HepG2 (cell line): ENCODE data around the gene MCMBP. TPM values are rescaled to one million over a fixed set of nuclear protein-coding genes. Genes with fewer than 3 reads are reported as not detected.

ENCODE experiments used
- DBP ChIP-seq: sonication (generic); formaldehyde crosslinking; IDR thresholded peaks from 2 replicates; pipeline ENCODE4 v1.4.0; 2020; ENCODE audit warnings: missing genetic modification reagents; ENCODE audit errors: not compliant biosample characterization
- DMAP1 ChIP-seq: IDR thresholded peaks from 2 replicates; pipeline ENCODE4 v1.6.1; 2016
- ELK4 ChIP-seq: sonication (generic); formaldehyde crosslinking; IDR thresholded peaks from 2 replicates; pipeline ENCODE4 v1.9.0; 2021; ENCODE audit warnings: missing genetic modification reagents, borderline replicate concordance
- ETS1 ChIP-seq: sonication (generic); formaldehyde crosslinking; IDR thresholded peaks from 2 replicates; pipeline ENCODE4 v1.4.0; 2020; ENCODE audit warnings: missing genetic modification reagents
- FOXA3 ChIP-seq: IDR thresholded peaks from 2 replicates; pipeline ENCODE4 v1.6.1; 2016; ENCODE audit warnings: missing genetic modification reagents, missing compliant biosample characterization
- FOXC1 ChIP-seq: sonication (generic); formaldehyde crosslinking; IDR thresholded peaks from 2 replicates; pipeline ENCODE4 v1.8.0; 2022; ENCODE audit warnings: mild to moderate bottlenecking, missing genetic modification reagents, borderline replicate concordance
- HOMEZ ChIP-seq: IDR thresholded peaks from 2 replicates; pipeline ENCODE4 v1.6.1; 2016; ENCODE audit warnings: low read depth
- HOXA7 ChIP-seq: sonication (generic); formaldehyde crosslinking; IDR thresholded peaks from 2 replicates; pipeline ENCODE4 v1.8.1; 2022; ENCODE audit warnings: mild to moderate bottlenecking, missing genetic modification reagents, moderate library complexity
- KAT8 ChIP-seq: IDR thresholded peaks from 2 replicates; pipeline ENCODE4 v1.6.1; 2016; ENCODE audit warnings: missing genetic modification reagents, missing compliant biosample characterization
- MED1 ChIP-seq: sonication (generic); formaldehyde crosslinking; IDR thresholded peaks from 2 replicates; pipeline ENCODE4 v1.4.0; 2020; ENCODE audit warnings: missing genetic modification reagents
- PAXIP1 ChIP-seq: sonication (generic); formaldehyde crosslinking; conservative IDR thresholded peaks from 2 replicates; pipeline ENCODE4 v1.4.0; 2020; ENCODE audit warnings: mild to moderate bottlenecking, missing genetic modification reagents, moderate library complexity
- PHF5A ChIP-seq: IDR thresholded peaks from one replicate; pipeline ENCODE4 v1.6.1; 2018; ENCODE audit warnings: low read depth, missing genetic modification reagents; ENCODE audit not compliant: unreplicated experiment
- PITX1 ChIP-seq: sonication (generic); formaldehyde crosslinking; IDR thresholded peaks from 2 replicates; pipeline ENCODE4 v1.5.1; 2020; ENCODE audit warnings: mild to moderate bottlenecking, missing genetic modification reagents
- SOX5 ChIP-seq: IDR thresholded peaks from 2 replicates; pipeline ENCODE4 v1.6.1; 2016; ENCODE audit warnings: borderline replicate concordance
- YEATS2 ChIP-seq: sonication (generic); formaldehyde crosslinking; IDR thresholded peaks from 2 replicates; pipeline ENCODE4 v1.4.0; 2020; ENCODE audit warnings: missing genetic modification reagents, borderline replicate concordance
- ZEB1 ChIP-seq: IDR thresholded peaks from 2 replicates; pipeline ENCODE4 v1.6.1; 2012; ENCODE audit warnings: mild to moderate bottlenecking, low read depth, inconsistent platforms; ENCODE audit not compliant: insufficient replicate concordance
- ZFAT ChIP-seq: sonication (generic); formaldehyde crosslinking; conservative IDR thresholded peaks from 2 replicates; pipeline ENCODE4 v1.8.1; 2023; ENCODE audit warnings: missing genetic modification reagents, inconsistent platforms
- ZNF234 ChIP-seq: sonication (generic); formaldehyde crosslinking; conservative IDR thresholded peaks from 2 replicates; pipeline ENCODE4 v1.5.1; 2020; ENCODE audit warnings: mild to moderate bottlenecking, missing genetic modification reagents
- ZNF292 ChIP-seq: sonication (generic); formaldehyde crosslinking; IDR thresholded peaks from 2 replicates; pipeline ENCODE4 v1.8.1; 2022; ENCODE audit warnings: mild to moderate bottlenecking, low read depth, missing genetic modification reagents, borderline replicate concordance
- ZNF432 ChIP-seq: sonication (generic); formaldehyde crosslinking; IDR thresholded peaks from 2 replicates; pipeline ENCODE4 v1.5.0; 2020; ENCODE audit warnings: missing genetic modification reagents, mild to moderate bottlenecking, borderline replicate concordance
- polyA plus RNA-seq, 8 experiments: library from polyadenylated mRNA; depleted of rRNA in 3 of 8; stranded (reverse) in 7 of 8; unstranded in 1 of 8; fragments of >200 nt; fragmentation: Illumina TruSeq in 4 of 8; extraction: Trizol in 4 of 8; gene quantifications; 2 replicates each; pipeline versions ENCODE4 v1.2.1 to v1.2.3, GENCODE V29; 2011 to 2016; ENCODE audit warnings: low read depth in 4 of 8, missing spikeins in 1 of 8, mixed read lengths in 1 of 8; ENCODE audit not compliant: insufficient read depth in 1 of 8
- total RNA-seq, 5 experiments: library from RNA; depleted of rRNA; stranded (reverse); fragments of >200 nt; fragmentation: Illumina TruSeq; extraction: Trizol; gene quantifications; 2 replicates each; pipeline ENCODE4 v1.2.3, GENCODE V29; 2016; ENCODE audit warnings: low read depth in 1 of 5

MCMBP gene
- total and polyA plus RNA-seq, 2 of the 13 experiments (the other 11 are each of a cell fraction or from before 2014, with no cell fraction given) = 35.7 to 62.4 TPM

- TF ChIP-seq ZEB1 = no peak
- TF ChIP-seq PHF5A = no peak
- 0 out of 2 replicates have a peak, but pooled peaks have one; percentile 35 for TF ChIP-seq KAT8 (CRISPR knock-in tag)
- no peak for TF ChIP-seq ZNF234 (CRISPR knock-in tag)
- TF ChIP-seq DBP (CRISPR knock-in tag) = no peak
- TF ChIP-seq PAXIP1 = peak; percentile 74
- TF ChIP-seq FOXC1 = no peak
- 0 out of 2 replicates have a peak, but pooled peaks have one; percentile 53 for TF ChIP-seq DMAP1
- no peak for TF ChIP-seq ZFAT
- TF ChIP-seq PITX1 (CRISPR knock-in tag) = peak; percentile 90
- 0 out of 2 replicates have a peak, but pooled peaks have one; percentile 39 for TF ChIP-seq MED1 (CRISPR knock-in tag)
- TF ChIP-seq ZNF432 = no peak
- TF ChIP-seq HOXA7 (CRISPR knock-in tag) = no peak
- TF ChIP-seq SOX5 = peak; percentile 69; the same call in 1 of the 2 replicates
- peak; percentile 67 for TF ChIP-seq FOXA3
- TF ChIP-seq YEATS2 (CRISPR knock-in tag) = no peak
- TF ChIP-seq ELK4 = no peak
- no peak for TF ChIP-seq ETS1 (CRISPR knock-in tag)
- TF ChIP-seq ZNF292 (CRISPR knock-in tag) = no peak
- TF ChIP-seq HOMEZ (CRISPR knock-in tag) = peak; percentile 58; the same call in 1 of the 2 replicates
Observed at GRCh38 chr10:119784340-119785067, 88.1 kb downstream of the MCMBP start (continued).
